Midbrain (tissue), 1 donor: ENCODE results near the gene FOSL2.
A peak's percentile ranks its signal among the peaks of the same experiment; 100 is the strongest.

ENCODE experiments used
- DNase-seq: peaks from one replicate; lab custom pipeline; 2025; lab: John Stamatoyannopoulos, UW

Gene FOSL2

GRCh38 chr2:28450901-28451565 is 58.4 kb downstream of the FOSL2 start:
- DNase-seq: no peak

- DNase-seq: no peak
Measured at GRCh38 chr2:28451793-28452533, 59.3 kb downstream of the FOSL2 start.

- DNase-seq: peak; percentile 13
Measured at GRCh38 chr2:28452534-28453081, 60.0 kb downstream of the FOSL2 start.

- DNase-seq: no peak
Measured at GRCh38 chr2:28453396-28453795, 60.7 kb downstream of the FOSL2 start.

- no peak for DNase-seq
Measured at GRCh38 chr2:28454016-28454930, 61.6 kb downstream of the FOSL2 start.

- no peak for DNase-seq
Measured at GRCh38 chr2:28457237-28457636, 64.6 kb downstream of the FOSL2 start.

GRCh38 chr2:28461056-28461455 is 68.4 kb downstream of the FOSL2 start:
- no peak for DNase-seq

- DNase-seq: no peak
Measured at GRCh38 chr2:28462122-28462521, 69.5 kb downstream of the FOSL2 start.

GRCh38 chr2:28463211-28463816 is 70.7 kb downstream of the FOSL2 start:
- DNase-seq: no peak

GRCh38 chr2:28463893-28464292 is 71.2 kb downstream of the FOSL2 start:
- DNase-seq: no peak

- no peak for DNase-seq
Measured at GRCh38 chr2:28465148-28465885, 72.7 kb downstream of the FOSL2 start.
